Measurements from ENCODE around the gene CEP85. TPM values are rescaled to one million over a fixed set of nuclear protein-coding genes. Genes with fewer than 3 reads are reported as not detected.
A peak's percentile ranks its signal among the peaks of the same experiment; 100 is the strongest.

Gene CEP85
- total and polyA plus RNA-seq, 9 of the 15 experiments (the other 6 are each of a cell fraction or from before 2014, with no cell fraction given), result 42.1 to 140 (median 92.6) TPM

DNA sequence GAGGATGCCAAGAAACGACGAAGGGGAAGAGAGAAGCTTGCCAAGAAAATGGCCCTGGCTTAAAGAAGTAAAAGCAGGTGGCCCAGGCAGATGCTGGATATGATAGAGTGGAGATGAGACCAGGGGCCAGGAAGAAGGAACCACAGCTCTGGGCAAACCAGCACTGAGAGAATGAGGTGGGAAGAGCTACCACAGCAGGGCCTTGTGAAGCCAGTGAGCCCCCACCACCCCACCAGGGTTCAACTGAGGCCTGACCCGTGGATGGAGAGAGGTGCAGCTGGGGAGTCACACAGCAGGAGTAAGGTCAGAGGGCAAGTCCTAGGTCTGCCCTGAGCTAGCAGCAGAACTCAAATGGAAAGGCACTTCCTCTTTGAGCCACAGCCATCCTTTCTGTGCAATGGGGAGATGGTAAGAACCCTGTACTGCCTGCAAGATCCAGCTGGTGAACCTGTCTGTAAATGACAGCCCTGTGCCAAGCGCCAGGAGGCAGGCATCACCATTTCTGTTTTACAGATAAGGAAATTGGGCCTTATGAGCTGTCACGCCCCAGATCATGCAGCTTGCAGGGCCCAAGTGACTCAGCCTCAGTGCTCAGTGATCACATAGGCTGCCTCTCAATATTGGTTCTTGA, 54.4 kb downstream of the CEP85 start (continued):
- TF ChIP-seq SREBF2 (CRISPR knock-in tag; IDR thresholded peaks at IDR 0.05) (no peak), BCOR (IDR thresholded peaks at IDR 0.05) (peak; percentile 89), MCM2 (IDR thresholded peaks at IDR 0.05; ENCODE audit: low read depth) (no peak), EHMT2 (IDR thresholded peaks at IDR 0.05) (no peak), HOXB6 (CRISPR knock-in tag; IDR thresholded peaks at IDR 0.05; ENCODE audit: borderline replicate concordance) (no peak), SREBF1 (IDR thresholded peaks at IDR 0.05; ENCODE audit: borderline replicate concordance, low read depth, low read length) (no peak), CEBPB (tag; IDR thresholded peaks at IDR 0.05) (no peak), ELF1 (tag; IDR thresholded peaks at IDR 0.05) (peak; percentile 38; the same call in 1 of the 2 replicates), TOE1 (IDR thresholded peaks at IDR 0.05; ENCODE audit: borderline replicate concordance) (no peak), TOE1 (CRISPR knock-in tag; IDR thresholded peaks at IDR 0.05; ENCODE audit: borderline replicate concordance, low read depth) (0 out of 2 replicates have a peak, but pooled peaks have one; percentile 43), IFI16 (CRISPR knock-in tag; IDR thresholded peaks at IDR 0.05) (no peak), TBP (optimal IDR thresholded peaks at IDR 0.05; ENCODE audit: low read depth, low read length) (no peak), ZNF583 (CRISPR knock-in tag; IDR thresholded peaks at IDR 0.05) (peak; percentile 72), HDAC2 (IDR thresholded peaks at IDR 0.05) (peak; percentile 32; the same call in 1 of the 2 replicates), MTA2 (IDR thresholded peaks at IDR 0.05; ENCODE audit: low read depth) (no peak), ZNF766 (CRISPR knock-in tag; conservative IDR thresholded peaks at IDR 0.05) (no peak), ZNF224 (CRISPR knock-in tag; IDR thresholded peaks at IDR 0.05) (no peak), KLF13 (tag; IDR thresholded peaks at IDR 0.05; ENCODE audit: borderline replicate concordance, low read depth) (0 out of 2 replicates have a peak, but pooled peaks have one; percentile 18), ZNF77 (CRISPR knock-in tag; IDR thresholded peaks at IDR 0.05) (no peak)
- TF ChIP-seq, protein P1, sequence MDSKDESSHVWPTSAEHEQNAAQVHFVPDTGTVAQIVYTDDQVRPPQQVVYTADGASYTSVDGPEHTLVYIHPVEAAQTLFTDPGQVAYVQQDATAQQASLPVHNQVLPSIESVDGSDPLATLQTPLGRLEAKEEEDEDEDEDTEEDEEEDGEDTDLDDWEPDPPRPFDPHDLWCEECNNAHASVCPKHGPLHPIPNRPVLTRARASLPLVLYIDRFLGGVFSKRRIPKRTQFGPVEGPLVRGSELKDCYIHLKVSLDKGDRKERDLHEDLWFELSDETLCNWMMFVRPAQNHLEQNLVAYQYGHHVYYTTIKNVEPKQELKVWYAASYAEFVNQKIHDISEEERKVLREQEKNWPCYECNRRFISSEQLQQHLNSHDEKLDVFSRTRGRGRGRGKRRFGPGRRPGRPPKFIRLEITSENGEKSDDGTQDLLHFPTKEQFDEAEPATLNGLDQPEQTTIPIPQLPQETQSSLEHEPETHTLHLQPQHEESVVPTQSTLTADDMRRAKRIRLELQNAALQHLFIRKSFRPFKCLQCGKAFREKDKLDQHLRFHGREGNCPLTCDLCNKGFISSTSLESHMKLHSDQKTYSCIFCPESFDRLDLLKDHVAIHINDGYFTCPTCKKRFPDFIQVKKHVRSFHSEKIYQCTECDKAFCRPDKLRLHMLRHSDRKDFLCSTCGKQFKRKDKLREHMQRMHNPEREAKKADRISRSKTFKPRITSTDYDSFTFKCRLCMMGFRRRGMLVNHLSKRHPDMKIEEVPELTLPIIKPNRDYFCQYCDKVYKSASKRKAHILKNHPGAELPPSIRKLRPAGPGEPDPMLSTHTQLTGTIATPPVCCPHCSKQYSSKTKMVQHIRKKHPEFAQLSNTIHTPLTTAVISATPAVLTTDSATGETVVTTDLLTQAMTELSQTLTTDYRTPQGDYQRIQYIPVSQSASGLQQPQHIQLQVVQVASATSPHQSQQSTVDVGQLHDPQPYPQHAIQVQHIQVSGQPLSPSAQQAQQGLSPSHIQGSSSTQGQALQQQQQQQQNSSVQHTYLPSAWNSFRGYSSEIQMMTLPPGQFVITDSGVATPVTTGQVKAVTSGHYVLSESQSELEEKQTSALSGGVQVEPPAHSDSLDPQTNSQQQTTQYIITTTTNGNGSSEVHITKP (IDR thresholded peaks at IDR 0.05; ENCODE audit: partially characterized antibody), result no peak
- TF ChIP-seq, protein P2, sequence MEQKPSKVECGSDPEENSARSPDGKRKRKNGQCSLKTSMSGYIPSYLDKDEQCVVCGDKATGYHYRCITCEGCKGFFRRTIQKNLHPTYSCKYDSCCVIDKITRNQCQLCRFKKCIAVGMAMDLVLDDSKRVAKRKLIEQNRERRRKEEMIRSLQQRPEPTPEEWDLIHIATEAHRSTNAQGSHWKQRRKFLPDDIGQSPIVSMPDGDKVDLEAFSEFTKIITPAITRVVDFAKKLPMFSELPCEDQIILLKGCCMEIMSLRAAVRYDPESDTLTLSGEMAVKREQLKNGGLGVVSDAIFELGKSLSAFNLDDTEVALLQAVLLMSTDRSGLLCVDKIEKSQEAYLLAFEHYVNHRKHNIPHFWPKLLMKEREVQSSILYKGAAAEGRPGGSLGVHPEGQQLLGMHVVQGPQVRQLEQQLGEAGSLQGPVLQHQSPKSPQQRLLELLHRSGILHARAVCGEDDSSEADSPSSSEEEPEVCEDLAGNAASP (IDR thresholded peaks at IDR 0.05), result no peak
- TF ChIP-seq, protein P3, sequence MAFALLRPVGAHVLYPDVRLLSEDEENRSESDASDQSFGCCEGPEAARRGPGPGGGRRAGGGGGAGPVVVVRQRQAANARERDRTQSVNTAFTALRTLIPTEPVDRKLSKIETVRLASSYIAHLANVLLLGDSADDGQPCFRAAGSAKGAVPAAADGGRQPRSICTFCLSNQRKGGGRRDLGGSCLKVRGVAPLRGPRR (CRISPR knock-in tag; IDR thresholded peaks at IDR 0.05), result 0 out of 2 replicates have a peak, but pooled peaks have one; percentile 27
- TF ChIP-seq, protein P4, sequence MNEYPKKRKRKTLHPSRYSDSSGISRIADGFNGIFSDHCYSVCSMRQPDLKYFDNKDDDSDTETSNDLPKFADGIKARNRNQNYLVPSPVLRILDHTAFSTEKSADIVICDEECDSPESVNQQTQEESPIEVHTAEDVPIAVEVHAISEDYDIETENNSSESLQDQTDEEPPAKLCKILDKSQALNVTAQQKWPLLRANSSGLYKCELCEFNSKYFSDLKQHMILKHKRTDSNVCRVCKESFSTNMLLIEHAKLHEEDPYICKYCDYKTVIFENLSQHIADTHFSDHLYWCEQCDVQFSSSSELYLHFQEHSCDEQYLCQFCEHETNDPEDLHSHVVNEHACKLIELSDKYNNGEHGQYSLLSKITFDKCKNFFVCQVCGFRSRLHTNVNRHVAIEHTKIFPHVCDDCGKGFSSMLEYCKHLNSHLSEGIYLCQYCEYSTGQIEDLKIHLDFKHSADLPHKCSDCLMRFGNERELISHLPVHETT (CRISPR knock-in tag; conservative IDR thresholded peaks at IDR 0.05 in 1 of 2, IDR thresholded peaks at IDR 0.05 in 1 of 2), result 0 out of 4 replicates have a peak, but pooled peaks of 1 of the 2 experiments have one; percentile 28

Data from K562 (cell line).